ENCODE data around the gene MLYCD. TPM values are rescaled to one million over a fixed set of nuclear protein-coding genes. Genes with fewer than 3 reads are reported as not detected.
A peak's percentile ranks its signal among the peaks of the same experiment; 100 is the strongest.

The MLYCD gene
- total and polyA plus RNA-seq, 7 donors: 1.8 to 16.3 (median 9.3) TPM

DNA sequence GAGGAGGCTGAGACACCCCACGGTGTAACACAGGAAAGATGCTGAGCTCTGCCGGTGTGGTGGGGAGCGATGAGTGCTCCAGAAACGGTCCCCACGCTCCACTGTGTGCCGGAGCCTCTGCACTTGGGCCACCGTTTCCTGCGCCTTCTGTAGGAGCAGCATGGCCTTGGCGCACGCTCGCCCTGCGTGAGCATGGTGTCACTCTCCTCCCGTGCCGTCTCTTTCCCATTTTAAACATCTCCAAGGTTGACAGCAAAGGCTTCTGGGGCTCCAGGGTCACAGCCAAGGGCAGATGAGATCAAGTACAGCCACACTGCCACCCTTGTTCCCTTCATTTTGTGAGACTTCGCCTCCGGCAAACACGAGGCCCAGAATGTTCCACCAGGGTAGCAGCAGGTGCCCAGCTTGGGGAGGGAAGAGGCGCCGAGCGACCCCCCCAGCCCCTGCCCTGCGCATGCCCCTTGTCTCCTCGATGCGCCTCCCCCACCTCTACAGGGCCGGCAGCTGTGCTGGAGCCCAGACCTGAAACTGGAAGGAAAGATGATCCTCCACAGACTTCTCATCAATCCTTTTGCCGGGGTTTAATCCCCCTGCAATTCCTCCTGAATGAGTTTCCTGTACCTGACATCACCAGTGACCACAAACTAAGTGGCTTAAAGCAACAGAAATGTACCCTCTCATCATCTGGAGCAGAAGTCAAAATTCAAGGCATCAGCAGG is 34.2 kb downstream of the MLYCD start:
- intact Hi-C loops (cut with DNase I): no loop called here
- Histone ChIP-seq H3K9me3 (no peaks in the 10 kb centered on the region), H3K4me3 (no peak overlapping the region), H3K27ac (no peak overlapping the region), H3K4me1 (no peaks in the 10 kb centered on the region), H3K27me3 (no peaks in the 10 kb centered on the region), H3K36me3 (peaks cover 0 to 7% (median 0%) of the 10 kb centered on the region in 4 donors)
- TF ChIP-seq POLR2AphosphoS5 (IDR thresholded peaks at IDR 0.05) (no peak), POLR2A (IDR thresholded peaks at IDR 0.05) (no peak), EP300 (IDR thresholded peaks at IDR 0.05) (no peak)
- TF ChIP-seq, protein P1, sequence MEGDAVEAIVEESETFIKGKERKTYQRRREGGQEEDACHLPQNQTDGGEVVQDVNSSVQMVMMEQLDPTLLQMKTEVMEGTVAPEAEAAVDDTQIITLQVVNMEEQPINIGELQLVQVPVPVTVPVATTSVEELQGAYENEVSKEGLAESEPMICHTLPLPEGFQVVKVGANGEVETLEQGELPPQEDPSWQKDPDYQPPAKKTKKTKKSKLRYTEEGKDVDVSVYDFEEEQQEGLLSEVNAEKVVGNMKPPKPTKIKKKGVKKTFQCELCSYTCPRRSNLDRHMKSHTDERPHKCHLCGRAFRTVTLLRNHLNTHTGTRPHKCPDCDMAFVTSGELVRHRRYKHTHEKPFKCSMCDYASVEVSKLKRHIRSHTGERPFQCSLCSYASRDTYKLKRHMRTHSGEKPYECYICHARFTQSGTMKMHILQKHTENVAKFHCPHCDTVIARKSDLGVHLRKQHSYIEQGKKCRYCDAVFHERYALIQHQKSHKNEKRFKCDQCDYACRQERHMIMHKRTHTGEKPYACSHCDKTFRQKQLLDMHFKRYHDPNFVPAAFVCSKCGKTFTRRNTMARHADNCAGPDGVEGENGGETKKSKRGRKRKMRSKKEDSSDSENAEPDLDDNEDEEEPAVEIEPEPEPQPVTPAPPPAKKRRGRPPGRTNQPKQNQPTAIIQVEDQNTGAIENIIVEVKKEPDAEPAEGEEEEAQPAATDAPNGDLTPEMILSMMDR (IDR thresholded peaks at IDR 0.05): no peak
- DNase-seq: no peak
- WGBS, 2 donors: 89 to 90% methylated on average over 25 of the region's 25 CpGs

DNA sequence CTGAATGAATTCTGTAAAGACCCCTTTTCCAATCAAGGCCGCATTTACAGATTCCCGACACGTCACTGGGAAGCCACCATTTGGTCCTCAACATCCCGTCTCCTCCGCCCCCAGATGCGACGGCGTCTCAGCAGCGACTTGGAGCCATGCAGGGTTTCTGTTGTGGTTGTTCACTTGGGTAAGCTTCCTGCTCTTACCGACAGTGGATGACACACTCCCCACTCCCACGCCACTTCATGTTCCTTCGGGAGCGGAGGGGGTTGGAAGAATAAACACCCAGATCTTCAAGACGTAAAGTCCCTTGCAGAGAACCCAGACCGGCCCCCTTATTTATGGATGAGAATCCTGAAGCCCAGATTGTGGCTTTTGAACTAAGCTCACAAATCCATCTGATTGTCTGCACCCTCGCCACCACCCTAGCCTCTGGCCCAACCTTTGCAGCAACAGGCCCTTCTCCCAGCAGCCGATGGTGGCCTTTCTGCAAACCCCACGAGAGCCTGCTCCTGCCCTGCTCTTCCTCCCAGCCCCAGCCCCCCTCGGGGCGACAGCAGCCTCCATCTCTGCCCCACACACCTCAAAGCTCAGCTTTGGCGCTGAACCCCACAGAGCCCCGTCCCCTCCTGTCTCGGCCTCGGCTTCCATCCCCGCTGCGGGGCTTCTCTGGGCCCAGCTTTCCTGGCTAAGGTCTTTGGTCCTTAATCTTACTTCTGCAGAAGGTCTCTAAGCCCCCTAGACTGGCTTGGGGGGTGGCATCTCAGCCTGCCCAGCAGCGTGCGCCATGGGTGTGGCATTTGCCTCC is 35.2 kb downstream of the MLYCD start:
- no peak for DNase-seq
- Histone ChIP-seq H3K27ac (no peak overlapping the region), H3K4me3 (no peak overlapping the region), H3K9me3 (no peaks in the 10 kb centered on the region), H3K4me1 (no peaks in the 10 kb centered on the region), H3K36me3 (peaks cover 0 to 7% (median 0%) of the 10 kb centered on the region in 4 donors), H3K27me3 (no peaks in the 10 kb centered on the region)
- WGBS, 2 donors: 86 to 89% methylated on average over 28 of the region's 28 CpGs
- TF ChIP-seq, protein P1 (IDR thresholded peaks at IDR 0.05): no peak
- TF ChIP-seq POLR2AphosphoS5 (IDR thresholded peaks at IDR 0.05) (peak in 1 of 4 donors; percentile 6), EP300 (IDR thresholded peaks at IDR 0.05) (no peak)
- intact Hi-C loops (cut with DNase I): no loop called here

DNA sequence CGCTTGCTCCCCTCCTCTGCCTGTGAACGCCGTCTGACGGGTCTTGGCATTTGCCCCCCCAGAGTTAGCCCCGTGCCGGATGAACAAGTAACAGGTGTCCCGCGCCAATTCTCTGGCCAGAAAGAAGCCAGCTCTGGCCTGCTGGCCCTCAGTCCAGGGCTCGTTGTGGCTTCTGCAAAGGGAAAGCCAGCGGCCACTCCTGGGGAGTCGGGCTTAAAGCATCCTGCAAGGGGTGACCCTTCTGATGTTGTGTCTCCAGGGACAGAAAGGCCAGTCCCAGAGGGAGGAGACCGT is 35.7 kb downstream of the MLYCD start:
- no peak overlapping the region for H3K27ac ChIP-seq
- H3K36me3 ChIP-seq: peaks cover 0 to 7% (median 0%) of the 10 kb centered on the region in 4 donors
- H3K27me3 ChIP-seq: no peaks in the 10 kb centered on the region
- DNase-seq: no peak
- TF ChIP-seq EP300 (IDR thresholded peaks at IDR 0.05): no peak
- TF ChIP-seq, protein P1 (IDR thresholded peaks at IDR 0.05): no peak
- TF ChIP-seq POLR2AphosphoS5 (IDR thresholded peaks at IDR 0.05): peak in 1 of 4 donors; percentile 1
- TF ChIP-seq POLR2A (IDR thresholded peaks at IDR 0.05): no peak
- no peaks in the 10 kb centered on the region for H3K9me3 ChIP-seq
- H3K4me3 ChIP-seq: no peak overlapping the region
- WGBS, 2 donors: 69 to 75% methylated on average over 12 of the region's 12 CpGs
- intact Hi-C loops (cut with DNase I): no loop called here
- H3K4me1 ChIP-seq: no peaks in the 10 kb centered on the region

DNA sequence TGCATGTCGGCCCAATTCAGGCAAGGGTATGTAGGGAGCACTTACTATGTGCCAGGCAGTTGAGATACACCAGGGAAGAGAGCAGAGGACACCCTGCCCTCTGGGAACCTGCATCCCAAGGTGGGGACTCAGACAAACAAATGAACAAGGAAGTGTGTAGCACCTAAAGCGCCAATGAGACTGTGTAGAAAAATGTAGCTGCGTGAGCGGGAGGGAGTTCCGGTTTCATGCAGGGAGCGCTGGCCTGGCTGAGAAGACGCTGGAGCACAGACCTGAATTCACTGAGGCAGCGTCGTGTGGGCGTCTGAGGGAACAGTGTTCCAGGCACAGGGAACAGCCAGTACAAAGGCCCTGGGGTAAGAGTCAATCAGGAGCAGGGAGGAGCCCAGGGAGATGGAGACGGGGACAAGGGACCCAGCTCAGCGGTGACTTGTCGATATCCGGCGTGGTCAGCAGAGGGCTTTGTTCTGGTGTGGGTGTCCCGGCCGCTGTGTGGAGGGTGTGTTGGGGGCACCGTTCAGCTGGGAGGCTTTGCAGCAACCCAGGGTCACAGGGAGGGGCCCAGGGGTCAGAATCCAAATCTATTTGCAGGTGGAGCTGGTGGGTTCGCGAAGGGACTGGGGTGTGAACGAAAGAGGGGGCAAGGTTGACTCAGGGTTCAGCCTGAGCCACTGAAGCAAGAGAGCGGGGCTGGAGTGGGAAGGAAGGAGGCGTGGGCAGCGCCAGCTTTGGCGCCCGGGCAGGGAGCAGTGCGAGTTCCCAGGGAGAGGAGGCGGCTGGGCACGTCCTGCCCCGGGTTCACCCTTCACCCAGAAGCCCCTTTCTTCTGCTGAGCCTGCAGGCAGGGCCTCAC is 36.3 kb downstream of the MLYCD start:
- Histone ChIP-seq H3K27ac (no peak overlapping the region), H3K9me3 (no peaks in the 10 kb centered on the region), H3K4me3 (no peak overlapping the region), H3K36me3 (peaks cover 0 to 7% (median 0%) of the 10 kb centered on the region in 4 donors), H3K4me1 (no peaks in the 10 kb centered on the region), H3K27me3 (no peaks in the 10 kb centered on the region)
- DNase-seq: no peak
- TF ChIP-seq POLR2A (IDR thresholded peaks at IDR 0.05) (no peak), EP300 (IDR thresholded peaks at IDR 0.05) (no peak), POLR2AphosphoS5 (IDR thresholded peaks at IDR 0.05) (no peak)
- TF ChIP-seq, protein P1 (IDR thresholded peaks at IDR 0.05): no peak
- WGBS, 2 donors: 68 to 89% methylated on average over 30 of the region's 30 CpGs
- intact Hi-C loops (cut with DNase I): no loop called here
